Breast epithelium (tissue), 3 donors: Measurements from ENCODE around the gene NFIC.

ENCODE experiments used
- POLR2A ChIP-seq: fragments of 450-650 bp; IDR thresholded peaks from one replicate; pipeline ENCODE4 v1.6.1; 2016; ENCODE audit warnings: antibody characterized with exemption, mild to moderate bottlenecking, moderate library complexity
- POLR2AphosphoS5 ChIP-seq, 3 donors: sonication (generic); formaldehyde crosslinking; IDR thresholded peaks; one replicate each; pipeline ENCODE4 v1.6.1; 2017; ENCODE audit warnings: antibody characterized with exemption in 3 of 3
- TF ChIP-seq, protein P1 (sequence below), 3 donors: fragments of 450-650 bp; IDR thresholded peaks; one replicate each; pipeline ENCODE4 v1.5.1; 2016 to 2017; ENCODE audit warnings: antibody characterized with exemption in 3 of 3, mild to moderate bottlenecking in 3 of 3, moderate library complexity in 3 of 3

DNA sequence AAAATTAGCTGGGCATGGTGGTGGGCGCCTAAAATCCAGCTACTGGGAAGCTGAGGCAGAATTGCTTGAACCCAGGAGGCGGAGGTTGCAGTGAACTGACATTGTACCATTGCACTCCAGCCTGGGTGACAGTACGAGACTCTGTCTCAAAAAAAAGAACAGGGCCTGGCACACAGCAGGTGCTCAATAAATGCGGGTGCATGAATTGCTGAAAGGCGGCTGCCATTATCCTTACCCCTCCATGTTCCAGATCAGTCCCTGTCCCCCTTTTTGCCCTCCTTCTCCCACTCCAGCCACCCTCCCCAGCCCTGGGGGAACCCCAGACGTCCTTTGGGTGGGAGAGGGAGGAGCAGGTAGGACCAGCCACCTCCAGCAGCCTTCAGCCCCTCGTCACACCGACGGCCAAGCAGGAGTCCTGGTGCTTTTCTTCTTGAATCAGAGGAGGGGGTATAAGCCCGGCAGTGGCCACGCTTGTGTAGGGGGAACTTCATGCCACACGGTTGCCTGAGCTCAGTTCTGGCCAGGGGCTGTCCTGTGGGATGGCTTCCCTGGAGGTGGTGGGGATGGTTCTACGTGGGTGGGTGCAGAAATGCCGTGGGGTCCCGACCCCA, 20.4 kb upstream of the NFIC start:
- TF ChIP-seq POLR2A: no peak
- TF ChIP-seq POLR2AphosphoS5 (IDR thresholded peaks at IDR 0.05): no peak
- TF ChIP-seq, protein P1, sequence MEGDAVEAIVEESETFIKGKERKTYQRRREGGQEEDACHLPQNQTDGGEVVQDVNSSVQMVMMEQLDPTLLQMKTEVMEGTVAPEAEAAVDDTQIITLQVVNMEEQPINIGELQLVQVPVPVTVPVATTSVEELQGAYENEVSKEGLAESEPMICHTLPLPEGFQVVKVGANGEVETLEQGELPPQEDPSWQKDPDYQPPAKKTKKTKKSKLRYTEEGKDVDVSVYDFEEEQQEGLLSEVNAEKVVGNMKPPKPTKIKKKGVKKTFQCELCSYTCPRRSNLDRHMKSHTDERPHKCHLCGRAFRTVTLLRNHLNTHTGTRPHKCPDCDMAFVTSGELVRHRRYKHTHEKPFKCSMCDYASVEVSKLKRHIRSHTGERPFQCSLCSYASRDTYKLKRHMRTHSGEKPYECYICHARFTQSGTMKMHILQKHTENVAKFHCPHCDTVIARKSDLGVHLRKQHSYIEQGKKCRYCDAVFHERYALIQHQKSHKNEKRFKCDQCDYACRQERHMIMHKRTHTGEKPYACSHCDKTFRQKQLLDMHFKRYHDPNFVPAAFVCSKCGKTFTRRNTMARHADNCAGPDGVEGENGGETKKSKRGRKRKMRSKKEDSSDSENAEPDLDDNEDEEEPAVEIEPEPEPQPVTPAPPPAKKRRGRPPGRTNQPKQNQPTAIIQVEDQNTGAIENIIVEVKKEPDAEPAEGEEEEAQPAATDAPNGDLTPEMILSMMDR (IDR thresholded peaks at IDR 0.05): no peak
